Measurements from ENCODE around the gene COL5A2. TPM values are rescaled to one million over a fixed set of nuclear protein-coding genes. Genes with fewer than 3 reads are reported as not detected.

COL5A2 gene
- polyA plus RNA-seq, 1 donor: 348 TPM

- DNase-seq: no peak
Observed at GRCh38 chr2:189147361-189147760, 32.2 kb downstream of the COL5A2 start.

- DNase-seq: no peak
Observed at GRCh38 chr2:189146553-189146952, 33.0 kb downstream of the COL5A2 start.

GRCh38 chr2:189144700-189145211 lies 34.8 kb downstream of the COL5A2 start:
- no peak for DNase-seq

- DNase-seq: no peak
Observed at GRCh38 chr2:189143925-189144324, 35.6 kb downstream of the COL5A2 start.

GRCh38 chr2:189142893-189143759 lies 36.4 kb downstream of the COL5A2 start:
- DNase-seq: no peak

- DNase-seq: no peak
Observed at GRCh38 chr2:189138800-189139199, 40.8 kb downstream of the COL5A2 start.

GRCh38 chr2:189137519-189137918 lies 42.0 kb downstream of the COL5A2 start:
- no peak for DNase-seq

- no peak for DNase-seq
Observed at GRCh38 chr2:189134485-189134884, 45.1 kb downstream of the COL5A2 start.

GRCh38 chr2:189131991-189132390 lies 47.6 kb downstream of the COL5A2 start:
- no peak for DNase-seq

GRCh38 chr2:189129971-189130370 lies 49.6 kb downstream of the COL5A2 start:
- no peak for DNase-seq

GRCh38 chr2:189128970-189129369 lies 50.6 kb downstream of the COL5A2 start:
- DNase-seq: no peak

GRCh38 chr2:189127756-189128155 lies 51.8 kb downstream of the COL5A2 start:
- no peak for DNase-seq

GRCh38 chr2:189125195-189125594 lies 54.4 kb downstream of the COL5A2 start:
- DNase-seq: no peak

GRCh38 chr2:189124175-189124574 lies 55.4 kb downstream of the COL5A2 start:
- DNase-seq: no peak

GRCh38 chr2:189118386-189118785 lies 61.2 kb downstream of the COL5A2 start:
- no peak for DNase-seq

- peak; percentile 69 for DNase-seq
Observed at GRCh38 chr2:189116979-189117378, 62.6 kb downstream of the COL5A2 start.

GRCh38 chr2:189116087-189116486 lies 63.5 kb downstream of the COL5A2 start:
- DNase-seq: no peak

GRCh38 chr2:189115126-189115525 lies 64.4 kb downstream of the COL5A2 start:
- no peak for DNase-seq

GRCh38 chr2:189113963-189114362 lies 65.6 kb downstream of the COL5A2 start:
- DNase-seq: no peak

- no peak for DNase-seq
Observed at GRCh38 chr2:189111063-189111715, 68.4 kb downstream of the COL5A2 start.

- no peak for DNase-seq
Observed at GRCh38 chr2:189109921-189110397, 69.6 kb downstream of the COL5A2 start.

- DNase-seq: no peak
Observed at GRCh38 chr2:189104934-189105333, 74.6 kb downstream of the COL5A2 start.

GRCh38 chr2:189102735-189103134 lies 76.8 kb downstream of the COL5A2 start:
- DNase-seq: no peak

GRCh38 chr2:189097934-189098333 lies 81.6 kb downstream of the COL5A2 start:
- no peak for DNase-seq
